Astrocyte of the spinal cord (primary cell): ENCODE results near the gene SLC26A4.

Source experiments
- DNase-seq: peaks from one replicate; pipeline ENCODE4 v3.0.0; 2011; ENCODE audit warnings: low read depth, low spot score
- H3K4me3 ChIP-seq: 2 replicates; pipeline ENCODE4 v1.5.1; 2011; ENCODE audit warnings: low read depth, mild to moderate bottlenecking, low read length, moderate library complexity
- in situ Hi-C: cut with HindIII; loops from 2 replicates; pipeline ENCODE4 v1.10.0; 2017; ENCODE audit warnings: low sequenced_read_pairs
- TF ChIP-seq, protein P1 (sequence below): IDR thresholded peaks from 2 replicates; pipeline ENCODE4 v1.5.1; 2012; ENCODE audit warnings: low read depth, mild to moderate bottlenecking, low read length, inconsistent platforms

Gene SLC26A4

DNA sequence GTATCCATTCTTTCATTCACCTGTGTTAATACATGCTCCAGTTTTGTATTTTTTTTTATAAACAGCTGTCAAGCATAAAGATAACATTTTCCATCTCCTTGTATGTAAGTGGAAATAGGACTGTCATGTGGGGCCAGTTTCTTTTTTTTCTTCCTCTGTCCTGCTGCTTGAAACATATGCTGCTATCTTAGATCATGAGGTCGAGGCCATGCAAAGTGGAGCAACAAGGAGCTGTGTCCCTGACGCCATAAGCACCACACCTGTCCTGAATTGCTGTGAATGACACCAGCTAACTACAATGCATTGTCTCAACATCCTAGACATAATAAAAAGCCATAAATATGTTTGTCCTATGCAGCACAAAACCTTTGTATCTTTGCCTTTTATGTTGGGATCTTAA, 37.7 kb upstream of the SLC26A4 start:
- H3K4me3 ChIP-seq, result no peak overlapping the region
- in situ Hi-C loops, result no loop called here
- TF ChIP-seq, protein P1, sequence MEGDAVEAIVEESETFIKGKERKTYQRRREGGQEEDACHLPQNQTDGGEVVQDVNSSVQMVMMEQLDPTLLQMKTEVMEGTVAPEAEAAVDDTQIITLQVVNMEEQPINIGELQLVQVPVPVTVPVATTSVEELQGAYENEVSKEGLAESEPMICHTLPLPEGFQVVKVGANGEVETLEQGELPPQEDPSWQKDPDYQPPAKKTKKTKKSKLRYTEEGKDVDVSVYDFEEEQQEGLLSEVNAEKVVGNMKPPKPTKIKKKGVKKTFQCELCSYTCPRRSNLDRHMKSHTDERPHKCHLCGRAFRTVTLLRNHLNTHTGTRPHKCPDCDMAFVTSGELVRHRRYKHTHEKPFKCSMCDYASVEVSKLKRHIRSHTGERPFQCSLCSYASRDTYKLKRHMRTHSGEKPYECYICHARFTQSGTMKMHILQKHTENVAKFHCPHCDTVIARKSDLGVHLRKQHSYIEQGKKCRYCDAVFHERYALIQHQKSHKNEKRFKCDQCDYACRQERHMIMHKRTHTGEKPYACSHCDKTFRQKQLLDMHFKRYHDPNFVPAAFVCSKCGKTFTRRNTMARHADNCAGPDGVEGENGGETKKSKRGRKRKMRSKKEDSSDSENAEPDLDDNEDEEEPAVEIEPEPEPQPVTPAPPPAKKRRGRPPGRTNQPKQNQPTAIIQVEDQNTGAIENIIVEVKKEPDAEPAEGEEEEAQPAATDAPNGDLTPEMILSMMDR, result no peak
- no peak for DNase-seq

- no peak for DNase-seq
- in situ Hi-C loops, result no loop called here
- no peak overlapping the region for H3K4me3 ChIP-seq
- TF ChIP-seq, protein P1, result no peak
Observed at GRCh38 chr7:107627002-107627401, 33.6 kb upstream of the SLC26A4 start.

DNA sequence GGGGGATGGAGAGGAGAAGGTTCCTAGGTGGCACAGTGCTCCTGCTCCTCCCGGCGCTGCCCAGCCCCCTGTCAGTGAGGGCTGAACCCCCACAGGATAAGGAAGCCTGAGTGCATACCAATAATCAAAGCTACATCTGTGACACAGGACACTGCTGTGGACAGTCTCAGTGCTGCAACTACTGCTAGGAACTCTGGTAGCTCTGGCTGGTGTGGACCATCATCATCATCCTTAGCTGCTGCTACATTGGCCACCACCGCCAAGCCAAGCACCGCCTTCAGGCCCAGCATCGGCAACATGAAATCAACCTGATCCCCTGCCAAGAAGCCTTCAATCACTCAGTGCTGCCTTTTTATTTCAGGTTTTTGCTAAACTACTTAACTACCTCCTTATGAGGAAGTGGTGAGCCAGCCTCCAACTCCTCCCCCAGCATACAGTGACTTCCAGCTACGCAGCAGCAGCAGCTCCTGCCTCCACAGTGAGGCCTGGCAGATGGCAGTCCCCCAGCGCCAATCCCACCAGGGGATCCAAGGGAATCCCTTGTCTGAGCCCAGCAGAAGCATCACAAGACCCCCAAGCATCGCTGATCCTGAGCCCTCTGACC, 32.1 kb upstream of the SLC26A4 start:
- in situ Hi-C loops, result no loop called here
- no peak overlapping the region for H3K4me3 ChIP-seq
- TF ChIP-seq, protein P1, result no peak
- DNase-seq, result no peak

- no peak overlapping the region for H3K4me3 ChIP-seq
- TF ChIP-seq, protein P1, result no peak
- in situ Hi-C loops, result no loop called here
- no peak for DNase-seq
Observed at GRCh38 chr7:107630342-107630741, 30.3 kb upstream of the SLC26A4 start.

- no peak overlapping the region for H3K4me3 ChIP-seq
- in situ Hi-C loops, result no loop called here
- TF ChIP-seq, protein P1, result no peak
- DNase-seq, result no peak
Observed at GRCh38 chr7:107631588-107632491, 28.8 kb upstream of the SLC26A4 start.

GRCh38 chr7:107632492-107632865, 28.1 kb upstream of the SLC26A4 start:
- TF ChIP-seq, protein P1, result no peak
- in situ Hi-C loops, result no loop called here
- no peak for DNase-seq
- no peak overlapping the region for H3K4me3 ChIP-seq
